Mesenchymal stem cell (in vitro differentiated cells and primary cell): Measurements from ENCODE around the gene SIGLEC1.

Source experiments
- DNase-seq: peaks from one replicate; pipeline ENCODE4 v3.0.0-alpha.2; 2013
- H2AFZ ChIP-seq: one replicate; pipeline ENCODE4 v1.6.1; 2013; ENCODE audit warnings: low read depth, mild to moderate bottlenecking, control low read depth, inconsistent platforms, low read length, moderate library complexity
- H2AK5ac ChIP-seq: 2 replicates; pipeline ENCODE4 v1.6.1; 2013; ENCODE audit warnings: low read length, moderate library complexity, mild to moderate bottlenecking, inconsistent platforms; ENCODE audit not compliant: severe bottlenecking
- H2BK120ac ChIP-seq: one replicate; pipeline ENCODE4 v1.6.1; 2013; ENCODE audit warnings: low read depth, mild to moderate bottlenecking, inconsistent platforms, low read length, moderate library complexity
- H2BK12ac ChIP-seq, 2 experiments: one replicate each; pipeline ENCODE4 v1.6.1; 2013; ENCODE audit warnings: inconsistent platforms in 2 of 2, low read length in 2 of 2, mild to moderate bottlenecking in 2 of 2, moderate library complexity in 2 of 2, control low read depth in 1 of 2
- H2BK15ac ChIP-seq: one replicate; pipeline ENCODE4 v1.6.1; 2013; ENCODE audit warnings: mild to moderate bottlenecking, low read depth, inconsistent platforms; ENCODE audit not compliant: poor library complexity, severe bottlenecking
- H2BK5ac ChIP-seq: 2 replicates; pipeline ENCODE4 v1.6.1; 2013; ENCODE audit warnings: low read depth, mild to moderate bottlenecking, low read length, control low read depth, inconsistent platforms; ENCODE audit not compliant: poor library complexity, severe bottlenecking
- H3K14ac ChIP-seq, 2 experiments: one replicate each; pipeline ENCODE4 v1.6.1; 2013; ENCODE audit warnings: inconsistent platforms in 2 of 2, low read length in 2 of 2, control low read depth in 1 of 2, mild to moderate bottlenecking in 1 of 2, moderate library complexity in 1 of 2
- H3K18ac ChIP-seq, 2 experiments: one replicate each; pipeline ENCODE4 v1.6.1; 2013; ENCODE audit warnings: inconsistent platforms in 2 of 2, low read length in 2 of 2, control low read depth in 1 of 2, low read depth in 1 of 2, mild to moderate bottlenecking in 1 of 2
- H3K23ac ChIP-seq, 2 experiments: one replicate each; pipeline ENCODE4 v1.6.1; 2013; ENCODE audit warnings: inconsistent platforms in 2 of 2, low read length in 2 of 2, mild to moderate bottlenecking in 2 of 2, moderate library complexity in 2 of 2, control low read depth in 1 of 2
- H3K27ac ChIP-seq: 2 replicates; pipeline ENCODE4 v1.5.1; 2013; ENCODE audit warnings: mild to moderate bottlenecking, moderate library complexity, low read length, control low read depth, inconsistent platforms; ENCODE audit not compliant: poor library complexity, severe bottlenecking
- H3K27me3 ChIP-seq, 2 experiments: 2 replicates each; pipeline versions ENCODE4 v1.6.1 to v1.7.0; 2013; ENCODE audit warnings: low read length in 2 of 2, mild to moderate bottlenecking in 2 of 2, moderate library complexity in 2 of 2, control low read depth in 1 of 2, inconsistent platforms in 1 of 2; ENCODE audit not compliant: control insufficient read depth in 1 of 2, insufficient read depth in 1 of 2
- H3K36me3 ChIP-seq, 2 experiments: 2 replicates each; pipeline versions ENCODE4 v1.6.1 to v1.7.0; 2013; ENCODE audit warnings: low read length in 2 of 2, control low read depth in 1 of 2, inconsistent platforms in 1 of 2, low read depth in 1 of 2, mild to moderate bottlenecking in 1 of 2; ENCODE audit not compliant: insufficient read depth in 2 of 2, control insufficient read depth in 1 of 2
- H3K4ac ChIP-seq, 2 experiments: one replicate each; pipeline ENCODE4 v1.6.1; 2013; ENCODE audit warnings: inconsistent platforms in 2 of 2, low read length in 2 of 2, mild to moderate bottlenecking in 2 of 2, moderate library complexity in 2 of 2, control low read depth in 1 of 2, low read depth in 1 of 2
- H3K4me1 ChIP-seq: 2 replicates; pipeline ENCODE4 v1.6.1; 2013; ENCODE audit warnings: low read depth, low read length, control low read depth; ENCODE audit not compliant: control insufficient read depth, insufficient read depth
- H3K4me2 ChIP-seq: 2 replicates; pipeline ENCODE4 v1.6.1; 2013; ENCODE audit warnings: low read length, mild to moderate bottlenecking, inconsistent platforms; ENCODE audit not compliant: poor library complexity, severe bottlenecking
- H3K4me3 ChIP-seq, 2 experiments: 2 replicates each; pipeline versions ENCODE4 v1.5.1 to v1.7.0; 2013; ENCODE audit warnings: low read length in 2 of 2, mild to moderate bottlenecking in 2 of 2, control low read depth in 1 of 2, low read depth in 1 of 2; ENCODE audit not compliant: insufficient read depth in 1 of 2
- H3K79me1 ChIP-seq: replicated peaks from 2 replicates; pipeline ENCODE4 v1.6.1; 2013; ENCODE audit warnings: mild to moderate bottlenecking, control low read depth, low read length, inconsistent platforms; ENCODE audit not compliant: poor library complexity, severe bottlenecking
- H3K9ac ChIP-seq: 2 replicates; pipeline ENCODE4 v1.7.0; 2013; ENCODE audit warnings: mild to moderate bottlenecking, low read length, moderate library complexity
- H3K9me3 ChIP-seq: 2 replicates; pipeline ENCODE4 v1.7.0; 2013; ENCODE audit warnings: mild to moderate bottlenecking, low read length; ENCODE audit not compliant: control insufficient read depth
- H4K8ac ChIP-seq: one replicate; pipeline ENCODE4 v1.6.1; 2013; ENCODE audit warnings: inconsistent platforms, mild to moderate bottlenecking, low read length, moderate library complexity
- H4K91ac ChIP-seq: one replicate; pipeline ENCODE4 v1.6.1; 2013; ENCODE audit warnings: mild to moderate bottlenecking, low read length, inconsistent platforms
- WGBS: methylation state at CpG from one replicate; pipeline ENCODE4 v1.1.7; 2013; ENCODE audit warnings: mixed read lengths; 5-methylcytosine and 5-hydroxymethylcytosine counted together

Gene SIGLEC1

DNA sequence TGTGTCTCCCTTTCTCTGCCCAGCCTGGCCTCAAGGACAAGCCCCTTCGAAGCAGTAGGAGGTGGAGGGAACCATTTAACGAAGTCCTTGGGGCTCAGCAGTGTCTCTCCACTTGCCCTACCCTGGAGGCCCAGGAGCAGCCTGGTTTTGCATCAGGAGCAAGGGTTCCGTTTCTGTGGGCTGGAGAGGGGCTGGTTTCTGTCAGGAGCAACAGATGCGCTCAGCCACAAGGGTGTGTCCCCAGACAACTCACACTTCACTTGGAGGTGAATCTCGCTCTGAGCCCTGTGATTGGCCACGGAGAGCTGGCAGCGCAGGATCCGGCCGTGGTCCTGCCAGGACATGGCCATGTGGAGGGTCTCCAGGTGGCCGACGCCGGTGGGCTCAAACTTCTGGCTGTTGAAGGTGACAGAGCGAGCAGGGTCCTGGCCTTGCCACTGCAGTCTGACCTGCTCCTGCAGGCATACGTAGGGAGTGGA lies 6.9 kb downstream of the SIGLEC1 start:
- no peaks in the 10 kb centered on the region for H3K79me1 ChIP-seq
- no peaks in the 10 kb centered on the region for H3K36me3 ChIP-seq
- H2BK5ac ChIP-seq, result no peak overlapping the region
- 85% methylated on average over 14 of the region's 14 CpGs for WGBS
- no peak overlapping the region for H4K8ac ChIP-seq
- H2BK15ac ChIP-seq, result no peak overlapping the region
- no peak overlapping the region for H3K9ac ChIP-seq
- H3K4me1 ChIP-seq, result peaks cover 6% of the 10 kb centered on the region
- no peak overlapping the region for H2AK5ac ChIP-seq
- no peak for DNase-seq
- H3K18ac ChIP-seq, result no peak overlapping the region
- no peak overlapping the region for H3K4me3 ChIP-seq
- H3K27ac ChIP-seq, result no peak overlapping the region
- no peak overlapping the region for H3K23ac ChIP-seq
- H3K14ac ChIP-seq, result no peak overlapping the region
- H4K91ac ChIP-seq, result no peak overlapping the region
- H3K9me3 ChIP-seq, result no peaks in the 10 kb centered on the region
- H2BK120ac ChIP-seq, result no peak overlapping the region
- no peak overlapping the region for H3K4me2 ChIP-seq
- H2BK12ac ChIP-seq, result no peak overlapping the region
- H3K27me3 ChIP-seq, result peaks cover 21 to 23% of the 10 kb centered on the region in 2 experiments
- no peak overlapping the region for H2AFZ ChIP-seq
- H3K4ac ChIP-seq, result no peak overlapping the region

DNA sequence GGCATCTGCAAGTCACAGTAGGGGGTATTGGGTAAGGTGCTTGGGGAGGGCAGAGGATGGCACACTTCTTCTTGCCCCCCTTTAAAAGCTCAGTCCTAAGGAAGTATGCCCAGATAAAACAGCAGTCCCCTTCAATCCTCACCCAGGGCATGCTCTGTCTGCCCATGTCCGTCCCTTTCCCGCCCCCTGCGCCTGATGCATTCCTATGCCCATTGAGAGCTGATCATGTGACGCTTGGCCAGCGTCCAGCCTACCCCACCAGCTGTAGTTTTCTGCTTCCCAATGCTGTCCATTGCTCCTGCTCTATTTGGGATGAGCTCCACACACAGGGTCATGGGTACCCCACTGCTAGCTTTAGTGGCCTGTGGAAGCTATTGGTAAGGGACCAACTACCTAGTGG lies 8.3 kb downstream of the SIGLEC1 start:
- Histone ChIP-seq H3K4ac (no peak overlapping the region), H3K4me2 (no peak overlapping the region), H3K79me1 (no peaks in the 10 kb centered on the region), H2BK5ac (no peak overlapping the region), H3K27me3 (peaks cover 21 to 23% of the 10 kb centered on the region in 2 experiments), H3K4me1 (no peaks in the 10 kb centered on the region), H2AK5ac (no peak overlapping the region), H3K9me3 (no peaks in the 10 kb centered on the region), H2AFZ (no peak overlapping the region), H4K91ac (no peak overlapping the region), H3K27ac (no peak overlapping the region), H2BK12ac (no peak overlapping the region), H3K36me3 (no peaks in the 10 kb centered on the region), H2BK15ac (no peak overlapping the region), H2BK120ac (no peak overlapping the region), H3K14ac (no peak overlapping the region), H3K9ac (no peak overlapping the region), H3K23ac (no peak overlapping the region), H4K8ac (no peak overlapping the region), H3K4me3 (no peak overlapping the region), H3K18ac (no peak overlapping the region)
- WGBS, result 79% methylated on average over 5 of the region's 5 CpGs
- no peak for DNase-seq

DNA sequence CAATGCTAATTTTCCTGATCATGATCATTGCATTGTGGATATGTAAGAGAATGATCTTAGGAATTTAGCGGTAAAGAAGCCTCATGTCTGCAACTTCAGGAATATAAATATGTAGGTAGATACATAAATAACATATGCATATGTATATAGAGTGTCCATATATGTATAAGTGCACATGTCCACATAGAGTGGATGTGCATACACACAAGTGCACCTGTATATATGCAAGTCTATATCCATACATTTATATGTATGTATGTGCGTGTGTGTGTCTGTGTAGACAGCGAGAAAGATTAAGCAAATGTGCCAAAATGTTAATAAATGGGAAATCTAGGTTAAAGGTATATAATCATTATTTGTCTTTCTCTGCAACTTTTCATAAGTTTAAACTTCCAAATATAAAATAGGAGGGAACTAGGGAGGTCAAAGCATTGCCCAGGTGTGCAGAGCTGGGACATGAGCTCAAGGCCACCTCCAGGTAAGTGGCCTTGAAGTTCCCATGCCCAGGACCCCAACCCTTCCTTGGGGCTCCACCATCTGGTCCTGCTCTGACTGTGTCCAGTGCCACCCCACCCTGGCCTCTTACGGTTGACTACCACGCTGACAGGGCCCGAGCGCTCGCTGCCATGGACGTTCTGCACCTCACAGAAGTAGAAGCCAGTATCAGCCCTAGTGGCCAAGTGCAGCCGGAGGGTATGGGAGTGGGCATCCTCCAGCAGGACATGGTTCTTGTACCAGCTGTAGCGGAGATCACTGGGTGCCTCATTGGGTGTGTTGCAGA lies 9.6 kb downstream of the SIGLEC1 start:
- no peak overlapping the region for H2BK5ac ChIP-seq
- no peaks in the 10 kb centered on the region for H3K36me3 ChIP-seq
- H4K91ac ChIP-seq, result no peak overlapping the region
- no peak overlapping the region for H2AFZ ChIP-seq
- H3K4me2 ChIP-seq, result no peak overlapping the region
- no peak overlapping the region for H3K23ac ChIP-seq
- no peak overlapping the region for H3K18ac ChIP-seq
- H3K14ac ChIP-seq, result no peak overlapping the region
- H3K4me3 ChIP-seq, result no peak overlapping the region
- no peak overlapping the region for H2BK15ac ChIP-seq
- H3K9me3 ChIP-seq, result no peaks in the 10 kb centered on the region
- H3K4me1 ChIP-seq, result no peaks in the 10 kb centered on the region
- H3K79me1 ChIP-seq, result no peaks in the 10 kb centered on the region
- H3K27me3 ChIP-seq, result peaks cover 20 to 23% of the 10 kb centered on the region in 2 experiments
- no peak overlapping the region for H4K8ac ChIP-seq
- no peak overlapping the region for H2BK12ac ChIP-seq
- no peak overlapping the region for H3K27ac ChIP-seq
- H3K4ac ChIP-seq, result no peak overlapping the region
- H2BK120ac ChIP-seq, result no peak overlapping the region
- WGBS, result 84% methylated on average over 9 of the region's 11 CpGs
- H3K9ac ChIP-seq, result no peak overlapping the region
- no peak for DNase-seq
- H2AK5ac ChIP-seq, result no peak overlapping the region

DNA sequence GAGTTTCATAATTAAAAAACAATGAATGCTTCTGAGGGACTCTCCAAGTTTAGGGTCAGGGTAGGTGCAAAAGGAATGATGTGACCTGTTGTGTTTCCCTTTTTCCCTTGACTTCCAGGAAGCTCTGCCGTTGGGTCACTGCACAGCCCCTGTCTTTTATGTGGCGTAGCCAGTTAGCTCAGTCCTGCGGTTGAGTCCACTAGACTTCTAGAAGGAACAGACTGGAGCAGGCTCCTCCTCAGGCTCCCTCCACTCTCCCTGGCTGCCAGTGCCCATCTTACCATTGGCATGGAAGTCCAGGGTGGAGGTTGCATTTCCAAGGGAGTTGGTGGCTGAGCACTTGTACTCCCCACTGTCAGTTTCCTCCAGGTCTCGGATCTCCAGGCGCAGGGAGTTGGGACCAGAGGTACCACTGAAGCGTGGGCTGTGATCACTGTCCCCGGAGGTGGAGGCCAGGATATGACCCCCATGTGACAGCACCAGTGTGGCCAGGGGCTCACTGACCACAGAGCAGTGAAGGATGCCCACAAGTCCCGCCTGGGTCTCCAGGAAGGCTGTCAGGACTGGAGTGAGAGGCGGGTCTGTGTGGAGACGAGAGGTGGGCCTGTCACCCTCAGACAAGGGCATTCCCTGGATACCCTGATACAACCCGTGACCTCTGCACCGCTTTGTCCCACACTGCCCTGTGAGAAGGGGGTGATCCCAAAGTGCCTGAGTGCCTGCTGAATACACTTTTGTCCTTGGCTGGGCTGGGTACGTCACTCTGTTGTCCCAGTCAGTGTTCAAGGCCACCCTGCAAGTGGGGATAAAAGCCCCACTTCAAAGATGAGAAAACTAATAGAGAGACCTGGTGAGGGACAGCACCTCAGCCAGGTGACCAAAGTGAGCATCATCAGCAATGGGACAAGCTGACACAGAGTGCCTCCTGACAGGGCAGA lies 11.1 kb downstream of the SIGLEC1 start:
- Histone ChIP-seq H2BK5ac (no peak overlapping the region), H3K4me1 (no peaks in the 10 kb centered on the region), H4K91ac (no peak overlapping the region), H3K4ac (no peak overlapping the region), H3K36me3 (no peaks in the 10 kb centered on the region), H3K14ac (no peak overlapping the region), H3K23ac (no peak overlapping the region), H3K27me3 (peaks cover 17 to 29% of the 10 kb centered on the region in 2 experiments), H4K8ac (no peak overlapping the region), H3K27ac (no peak overlapping the region), H2AK5ac (no peak overlapping the region), H3K79me1 (no peaks in the 10 kb centered on the region), H3K4me3 (no peak overlapping the region), H2BK120ac (no peak overlapping the region), H3K9ac (no peak overlapping the region), H3K9me3 (peaks cover 2% of the 10 kb centered on the region), H2AFZ (no peak overlapping the region), H3K18ac (no peak overlapping the region), H2BK15ac (no peak overlapping the region), H2BK12ac (no peak overlapping the region), H3K4me2 (no peak overlapping the region)
- 91% methylated on average over 13 of the region's 13 CpGs for WGBS
- DNase-seq, result no peak
